Neuron (in vitro differentiated cells): ENCODE results near the gene TROAP.
A peak's percentile ranks its signal among the peaks of the same experiment; 100 is the strongest.
"Not testable (repeated sequence)": the region's sequence is repeated elsewhere in the genome, so short reads cannot be mapped to it uniquely, and the experiment has no call there.

Experiments used
- H2AFZ ChIP-seq: one replicate; pipeline ENCODE4 v1.6.1; 2013; ENCODE audit warnings: low read depth, mild to moderate bottlenecking, inconsistent platforms, low read length, moderate library complexity
- H3K27me3 ChIP-seq: one replicate; pipeline ENCODE4 v1.6.1; 2013; ENCODE audit warnings: low read length; ENCODE audit not compliant: insufficient read depth
- H3K36me3 ChIP-seq: one replicate; pipeline ENCODE4 v1.6.1; 2013; ENCODE audit warnings: low read length; ENCODE audit not compliant: insufficient read depth
- H3K4me1 ChIP-seq: one replicate; pipeline ENCODE4 v1.6.1; 2013; ENCODE audit warnings: low read length; ENCODE audit not compliant: insufficient read depth
- H3K4me3 ChIP-seq: 2 replicates; pipeline ENCODE4 v1.5.1; 2013; ENCODE audit warnings: mild to moderate bottlenecking, low read length, moderate library complexity
- H3K9me3 ChIP-seq: one replicate; pipeline ENCODE4 v1.6.1; 2013; ENCODE audit warnings: low read length

The TROAP gene

GRCh38 chr12:49298160-49298559, 24.9 kb upstream of the TROAP start:
- Histone ChIP-seq H3K4me1 (peaks cover 17% of the 10 kb centered on the region), H3K4me3 (no peak overlapping the region), H3K27me3 (peaks cover 60% of the 10 kb centered on the region), H3K36me3 (no peaks in the 10 kb centered on the region), H3K9me3 (peaks cover 5% of the 10 kb centered on the region), H2AFZ (no peak overlapping the region)

- H3K4me1 ChIP-seq = peaks cover 6% of the 10 kb centered on the region
- H3K9me3 ChIP-seq = no peaks in the 10 kb centered on the region
- no peak overlapping the region for H3K4me3 ChIP-seq
- no peaks in the 10 kb centered on the region for H3K36me3 ChIP-seq
- H2AFZ ChIP-seq = no peak overlapping the region
- peaks cover 30% of the 10 kb centered on the region for H3K27me3 ChIP-seq
Measured at GRCh38 chr12:49301760-49302159, 21.3 kb upstream of the TROAP start.

GRCh38 chr12:49304161-49304560, 18.9 kb upstream of the TROAP start:
- no peaks in the 10 kb centered on the region for H3K9me3 ChIP-seq
- H3K36me3 ChIP-seq = no peaks in the 10 kb centered on the region
- no peak overlapping the region for H3K4me3 ChIP-seq
- H3K4me1 ChIP-seq = no peaks in the 10 kb centered on the region
- peaks cover 12% of the 10 kb centered on the region for H3K27me3 ChIP-seq
- H2AFZ ChIP-seq = no peak overlapping the region

- H3K27me3 ChIP-seq = peaks cover 12% of the 10 kb centered on the region
- no peaks in the 10 kb centered on the region for H3K4me1 ChIP-seq
- H3K36me3 ChIP-seq = no peaks in the 10 kb centered on the region
- H3K9me3 ChIP-seq = no peaks in the 10 kb centered on the region
- H3K4me3 ChIP-seq = no peak overlapping the region
- H2AFZ ChIP-seq = no peak overlapping the region
Measured at GRCh38 chr12:49305762-49306510, 17.1 kb upstream of the TROAP start.

GRCh38 chr12:49309386-49309785, 13.7 kb upstream of the TROAP start:
- H3K36me3 ChIP-seq = no peaks in the 10 kb centered on the region
- H3K9me3 ChIP-seq = no peaks in the 10 kb centered on the region
- no peaks in the 10 kb centered on the region for H3K4me1 ChIP-seq
- H3K27me3 ChIP-seq = peaks cover 11% of the 10 kb centered on the region
- H3K4me3 ChIP-seq = no peak overlapping the region
- no peak overlapping the region for H2AFZ ChIP-seq

- not testable (repeated sequence) for H2AFZ ChIP-seq, H3K4me1 ChIP-seq
- peaks cover 11% of the 10 kb centered on the region for H3K27me3 ChIP-seq
Measured at GRCh38 chr12:49310451-49311000, 12.5 kb upstream of the TROAP start.

GRCh38 chr12:49314811-49315210, 8.2 kb upstream of the TROAP start:
- Histone ChIP-seq H3K36me3 (no peaks in the 10 kb centered on the region), H2AFZ (no peak overlapping the region), H3K4me3 (no peak overlapping the region), H3K9me3 (no peaks in the 10 kb centered on the region), H3K27me3 (peaks cover 2% of the 10 kb centered on the region), H3K4me1 (no peaks in the 10 kb centered on the region)

More at GRCh38 chr12:49310451-49311000, 12.5 kb upstream of the TROAP start:
- H3K9me3 ChIP-seq, H3K4me3 ChIP-seq, H3K36me3 ChIP-seq: not testable (repeated sequence)

GRCh38 chr12:49317118-49317517, 5.9 kb upstream of the TROAP start:
- H2AFZ ChIP-seq, H3K36me3 ChIP-seq, H3K4me1 ChIP-seq, H3K27me3 ChIP-seq, H3K4me3 ChIP-seq, H3K9me3 ChIP-seq: not testable (repeated sequence)

- not testable (repeated sequence) for H3K36me3 ChIP-seq, H3K27me3 ChIP-seq, H2AFZ ChIP-seq, H3K4me3 ChIP-seq, H3K9me3 ChIP-seq
- peaks cover 13% of the 10 kb centered on the region for H3K4me1 ChIP-seq
Measured at GRCh38 chr12:49320411-49321103, 2.5 kb upstream of the TROAP start.

GRCh38 chr12:49322367-49322707, 718 bp upstream of the TROAP start:
- Histone ChIP-seq H2AFZ (peak overlapping the region; percentile 95), H3K27me3 (no peaks in the 10 kb centered on the region), H3K4me1 (peaks cover 13% of the 10 kb centered on the region), H3K36me3 (peaks cover 12% of the 10 kb centered on the region), H3K9me3 (no peaks in the 10 kb centered on the region), H3K4me3 (peak overlapping the region; percentile 96)

- H3K9me3 ChIP-seq = no peaks in the 10 kb centered on the region
- peaks cover 13% of the 10 kb centered on the region for H3K4me1 ChIP-seq
- H2AFZ ChIP-seq = peak overlapping the region; percentile 95
- peak overlapping the region; percentile 96 for H3K4me3 ChIP-seq
- no peaks in the 10 kb centered on the region for H3K27me3 ChIP-seq
- H3K36me3 ChIP-seq = peaks cover 16% of the 10 kb centered on the region
Measured at GRCh38 chr12:49323524-49324097, 556 bp downstream of the TROAP start.

GRCh38 chr12:49325606-49326005, 2.6 kb downstream of the TROAP start:
- Histone ChIP-seq H2AFZ (no peak overlapping the region), H3K9me3 (no peaks in the 10 kb centered on the region), H3K4me1 (peaks cover 13% of the 10 kb centered on the region), H3K36me3 (peaks cover 32% of the 10 kb centered on the region), H3K27me3 (no peaks in the 10 kb centered on the region), H3K4me3 (no peak overlapping the region)

- Histone ChIP-seq H3K36me3 (peaks cover 35% of the 10 kb centered on the region), H3K9me3 (no peaks in the 10 kb centered on the region), H2AFZ (no peak overlapping the region)
Measured at GRCh38 chr12:49327368-49327767, 4.3 kb downstream of the TROAP start.

More at GRCh38 chr12:49327368-49327767, 4.3 kb downstream of the TROAP start:
- H3K4me3 ChIP-seq = no peak overlapping the region
- H3K4me1 ChIP-seq = peaks cover 11% of the 10 kb centered on the region
- H3K27me3 ChIP-seq = no peaks in the 10 kb centered on the region
